ENCODE measurements around the gene TBC1D2. TPM values are rescaled to one million over a fixed set of nuclear protein-coding genes. Genes with fewer than 3 reads are reported as not detected.
A peak's percentile ranks its signal among the peaks of the same experiment; 100 is the strongest.

Gene TBC1D2
- total RNA-seq, 1 donor from 2014 or later, result 1.2 TPM

DNA sequence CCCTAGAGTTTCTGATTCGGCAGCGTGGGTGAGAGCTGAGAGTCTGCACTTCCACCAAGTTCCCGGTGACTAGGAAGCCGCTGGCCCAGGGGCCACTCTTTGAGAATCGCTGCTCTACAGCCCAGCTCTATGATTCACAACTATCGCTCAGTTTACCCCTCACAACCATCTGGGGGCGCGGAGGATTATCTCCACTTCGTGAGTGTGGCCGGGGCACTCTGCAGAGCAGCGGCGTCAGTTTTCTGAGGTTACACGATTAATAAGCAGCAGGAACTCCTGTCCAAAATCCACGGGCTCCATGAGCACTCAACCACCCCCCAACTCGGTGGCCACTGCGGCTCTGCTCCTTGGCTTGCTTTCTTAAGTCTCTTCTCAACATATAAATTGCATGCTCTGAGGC lies 82.3 kb downstream of the TBC1D2 start:
- FAIRE-seq, result no peak
- no peak for DNase-seq (ENCODE audit: low spot score in 2 of 2)

DNA sequence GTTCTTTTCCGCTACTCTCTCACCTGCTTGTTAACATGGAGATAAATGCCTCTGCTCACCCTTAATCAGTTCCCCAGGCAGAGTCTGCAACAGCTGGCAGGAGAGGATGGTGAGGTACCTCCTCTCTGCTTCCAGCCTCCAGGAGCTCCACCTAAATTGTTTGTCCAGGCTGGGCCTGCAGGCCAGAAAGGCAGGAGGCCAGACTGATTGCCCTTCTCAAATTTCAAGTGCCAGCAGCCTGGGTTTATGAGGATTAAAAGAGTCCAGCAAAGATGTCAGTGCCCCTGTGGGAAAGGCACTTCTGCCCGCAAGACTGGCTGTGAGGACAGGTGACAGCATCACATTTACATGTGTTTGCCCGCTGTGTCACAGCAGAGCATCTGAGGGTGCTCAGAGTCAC lies 82.8 kb downstream of the TBC1D2 start:
- DNase-seq (ENCODE audit: low spot score in 2 of 2), result no peak
- FAIRE-seq, result no peak

DNA sequence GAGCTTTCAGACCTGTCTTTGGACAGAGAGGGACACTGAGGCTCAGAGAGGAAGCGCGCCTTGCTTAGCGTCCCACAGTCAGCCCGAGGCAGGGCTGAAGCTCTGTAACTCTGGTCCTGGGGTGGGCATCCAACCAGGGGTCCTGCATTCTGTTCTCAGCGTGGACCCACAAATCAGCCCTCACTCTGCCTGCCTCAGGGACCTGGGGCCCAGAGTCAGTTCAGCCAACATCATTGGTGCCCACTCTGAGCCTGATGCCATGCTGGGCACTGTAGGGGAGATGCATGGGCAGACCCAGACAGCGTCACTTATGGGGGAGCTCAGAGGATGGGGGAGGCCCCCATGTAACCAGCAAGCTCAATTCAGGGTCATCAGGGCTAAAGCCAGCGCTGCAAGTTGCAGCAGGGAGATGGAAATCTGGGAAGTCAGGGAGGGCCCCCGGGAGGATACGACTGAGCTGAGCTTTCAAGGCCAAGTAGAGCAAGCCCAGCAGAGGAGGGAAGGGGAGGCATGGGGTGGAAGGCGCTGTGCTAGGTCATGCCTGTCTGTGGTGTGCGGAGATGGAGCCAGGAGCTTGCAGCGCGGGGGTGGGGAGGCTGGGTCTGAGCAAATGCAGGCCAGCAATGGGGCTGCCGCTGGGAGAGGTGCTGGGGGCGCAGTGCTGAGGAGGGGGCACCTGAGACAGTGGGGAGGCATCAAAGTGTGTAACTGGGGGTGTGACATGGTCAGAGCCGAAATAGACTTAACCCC lies 84.1 kb downstream of the TBC1D2 start:
- DNase-seq (ENCODE audit: low spot score in 2 of 2), result no peak
- no peak for FAIRE-seq

DNA sequence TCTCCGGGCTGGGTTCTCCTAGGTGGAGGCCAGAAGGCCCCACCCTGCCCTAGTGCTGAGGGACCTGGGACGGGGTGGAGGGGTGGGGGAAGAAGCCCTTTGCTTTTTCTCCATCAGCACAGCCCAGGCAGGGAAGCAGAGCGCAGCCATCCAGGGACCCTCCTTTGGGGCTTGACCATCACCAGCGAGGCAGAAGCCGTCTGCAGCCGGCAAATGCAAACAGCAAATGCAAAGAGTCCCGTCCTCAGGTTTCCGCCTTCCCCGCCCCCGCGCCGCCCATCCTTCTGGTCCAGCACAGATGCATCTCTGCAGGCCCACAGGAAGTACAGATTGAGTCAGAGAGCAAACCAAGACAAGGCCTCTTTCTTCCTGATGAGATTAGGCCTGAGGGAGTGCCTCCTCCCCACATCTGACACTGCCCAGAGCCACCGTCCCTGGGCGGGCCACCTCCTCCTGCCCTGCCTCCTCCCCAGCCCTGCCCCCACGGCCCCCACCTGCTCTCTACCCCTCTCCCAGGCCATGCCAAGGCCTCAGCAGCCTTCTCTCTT lies 86.4 kb downstream of the TBC1D2 start:
- FAIRE-seq (no peak), DNase-seq (ENCODE audit: low spot score in 2 of 2) (peak in 1 of 2 donors; percentile 63)

DNA sequence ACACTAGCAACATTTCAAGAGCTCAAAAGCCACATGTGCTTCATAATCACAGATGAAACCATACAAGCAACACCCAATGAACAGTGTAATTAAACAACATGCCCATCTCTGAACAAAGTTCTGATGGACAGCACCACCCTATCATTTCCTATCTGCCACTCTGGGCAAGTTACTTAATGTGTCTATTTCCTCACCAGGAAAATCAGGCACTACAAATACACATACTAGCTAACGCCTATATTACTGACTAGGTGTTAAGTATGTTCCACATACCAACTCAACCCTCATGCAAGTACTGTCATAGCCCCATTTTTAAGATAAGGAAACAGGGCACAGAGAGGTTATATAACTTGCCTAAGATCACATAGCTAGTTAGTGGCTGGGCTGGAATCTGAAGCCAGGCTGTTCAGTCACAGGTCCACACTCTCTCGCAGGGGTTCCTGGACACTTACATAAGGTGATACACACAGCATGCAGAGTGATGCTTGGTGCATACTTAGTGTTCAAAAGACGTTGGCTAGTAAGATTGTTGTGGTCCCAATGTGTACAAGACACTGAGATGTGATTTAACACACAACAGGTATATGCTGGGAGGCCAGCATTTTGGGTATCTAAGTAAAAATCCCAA lies 87.2 kb downstream of the TBC1D2 start:
- FAIRE-seq (no peak), DNase-seq (ENCODE audit: low spot score in 2 of 2) (no peak)

DNA sequence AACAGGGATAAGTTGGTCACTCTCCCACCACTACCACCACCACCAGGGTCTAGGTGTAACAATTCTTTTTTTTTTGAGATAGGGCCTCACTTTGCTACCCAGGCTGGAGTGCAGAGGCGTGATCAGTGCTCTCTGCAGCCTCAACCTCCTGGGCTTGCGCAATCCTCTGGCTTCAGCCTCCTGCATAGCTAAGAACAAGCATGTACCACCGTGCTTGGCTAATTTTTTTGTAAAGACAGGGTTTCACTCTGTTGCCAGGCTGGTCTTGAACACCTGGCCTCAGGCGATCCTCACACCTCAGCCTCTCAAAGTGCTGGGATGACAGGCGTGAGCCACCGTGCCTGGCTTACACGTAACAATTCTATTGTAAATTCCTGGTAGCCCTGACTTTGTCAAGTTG lies 90.5 kb downstream of the TBC1D2 start:
- FAIRE-seq, result no peak
- no peak for DNase-seq (ENCODE audit: low spot score in 2 of 2)

DNA sequence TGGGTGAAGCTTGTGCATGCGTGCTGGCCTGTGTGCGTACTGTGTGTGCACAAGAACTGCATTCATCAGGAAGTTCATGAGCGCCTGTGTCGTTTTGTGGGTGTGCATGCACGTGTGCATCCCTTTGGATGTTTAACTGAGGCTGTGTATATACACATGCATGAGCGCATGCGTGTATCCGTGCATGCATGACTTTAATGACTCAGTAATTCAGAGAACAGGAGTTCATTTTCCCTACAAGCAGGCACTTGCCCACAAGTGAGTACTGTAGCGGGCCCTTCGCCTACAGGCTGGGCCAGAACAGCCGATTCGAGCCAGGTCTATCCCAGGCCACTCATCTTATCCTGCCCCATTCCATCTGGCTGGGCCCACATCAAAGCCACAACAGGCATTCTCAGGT lies 92.8 kb downstream of the TBC1D2 start:
- DNase-seq (ENCODE audit: low spot score in 2 of 2) (no peak), FAIRE-seq (no peak)

DNA sequence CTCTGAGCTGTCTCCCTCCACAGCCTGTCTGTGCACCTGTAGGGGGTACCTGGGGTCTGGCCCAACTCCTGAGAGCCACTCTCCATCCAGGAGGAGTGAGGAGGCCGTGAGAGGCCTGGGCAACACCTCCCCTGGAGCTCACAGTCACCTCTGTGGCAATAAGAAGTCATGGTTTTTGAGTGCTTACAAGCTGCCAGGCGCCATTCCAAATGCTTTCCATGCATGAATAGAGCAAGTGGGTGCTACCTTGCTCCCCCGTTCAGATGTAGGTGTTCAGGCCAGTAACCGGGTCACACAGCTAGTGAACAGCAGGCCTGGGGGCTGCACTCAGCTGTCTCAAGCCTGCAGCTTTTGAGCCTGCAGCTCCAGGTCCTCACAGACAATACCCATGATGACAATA lies 93.6 kb downstream of the TBC1D2 start:
- FAIRE-seq, result no peak
- no peak for DNase-seq (ENCODE audit: low spot score in 2 of 2)

DNA sequence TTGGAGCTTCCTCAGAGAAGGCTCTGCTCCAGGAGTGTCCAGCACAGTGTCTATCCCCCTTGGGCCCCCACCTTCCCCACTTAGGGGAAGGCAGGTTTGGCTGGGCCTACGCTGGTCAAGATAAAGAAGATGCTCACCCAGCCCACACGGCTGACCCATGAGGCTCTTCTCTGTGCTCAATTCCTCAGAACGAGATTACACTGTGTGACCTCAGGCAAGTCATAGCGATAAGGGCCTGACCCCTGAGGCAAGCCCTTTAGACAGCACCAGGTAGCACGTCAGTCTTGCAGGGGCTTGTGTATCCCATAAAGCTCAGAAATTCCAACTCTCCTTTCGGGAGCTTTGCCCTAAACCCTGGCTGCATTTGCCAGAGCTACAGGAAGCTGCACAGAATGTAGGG lies 95.7 kb downstream of the TBC1D2 start:
- no peak for DNase-seq (ENCODE audit: low spot score in 2 of 2)
- no peak for FAIRE-seq

DNA sequence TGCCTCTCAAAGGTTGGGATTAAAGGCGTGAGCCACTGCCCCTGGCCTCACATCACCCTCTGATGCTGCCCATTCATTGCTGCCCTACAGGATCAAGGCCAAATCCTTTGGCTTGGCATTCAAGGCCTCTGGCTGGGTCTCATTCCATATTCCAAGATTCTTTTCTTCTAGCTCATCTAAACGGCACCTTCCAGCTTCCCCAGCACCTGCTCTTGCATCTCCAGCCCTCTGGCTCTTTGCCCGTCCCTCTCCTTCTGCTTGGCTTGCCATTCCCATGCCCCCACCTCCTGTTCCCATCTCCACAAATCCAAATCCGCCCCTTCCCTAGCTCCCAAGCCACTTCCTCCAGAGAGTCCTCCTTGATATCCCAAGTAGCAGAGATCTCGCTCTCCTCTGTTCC lies 96.1 kb downstream of the TBC1D2 start:
- DNase-seq (ENCODE audit: low spot score in 2 of 2) (no peak), FAIRE-seq (no peak)

DNA sequence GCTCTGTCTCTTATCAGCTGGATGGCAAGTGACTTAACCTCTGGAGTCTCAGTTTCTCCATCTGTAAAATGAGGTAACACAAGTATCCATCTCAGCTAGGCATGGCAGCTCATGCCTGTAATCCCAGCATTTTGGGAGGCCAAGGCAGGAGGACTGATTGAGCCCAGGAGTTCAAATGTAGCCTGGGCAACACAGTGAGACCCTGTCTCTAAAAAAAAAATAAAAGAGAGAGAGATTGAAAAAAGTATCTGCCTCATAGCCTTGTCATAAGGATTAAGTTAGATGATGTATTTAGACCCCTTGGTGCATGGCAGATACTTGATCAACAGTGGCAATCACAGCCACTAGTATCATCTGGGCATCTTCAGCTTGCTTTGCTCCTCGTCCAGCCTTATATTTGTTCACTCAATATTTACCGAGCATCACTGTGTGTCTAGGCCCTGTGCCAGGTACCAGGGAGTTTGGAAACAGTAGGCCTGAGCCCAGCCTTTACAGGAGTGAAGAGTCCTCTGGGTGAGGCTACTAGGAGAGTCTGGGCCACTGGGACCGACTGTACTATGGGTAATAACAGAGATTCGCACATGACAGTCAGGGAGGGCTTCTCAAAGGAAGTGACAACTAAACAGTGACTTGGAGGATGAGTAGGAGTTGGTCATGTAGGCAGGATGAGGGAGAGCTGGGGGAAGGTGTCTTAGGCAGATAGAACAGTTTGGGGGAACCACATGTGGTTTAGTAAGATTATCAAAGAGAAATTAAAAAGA lies 97.2 kb downstream of the TBC1D2 start:
- FAIRE-seq, result no peak
- DNase-seq (ENCODE audit: low spot score in 2 of 2), result no peak

DNA sequence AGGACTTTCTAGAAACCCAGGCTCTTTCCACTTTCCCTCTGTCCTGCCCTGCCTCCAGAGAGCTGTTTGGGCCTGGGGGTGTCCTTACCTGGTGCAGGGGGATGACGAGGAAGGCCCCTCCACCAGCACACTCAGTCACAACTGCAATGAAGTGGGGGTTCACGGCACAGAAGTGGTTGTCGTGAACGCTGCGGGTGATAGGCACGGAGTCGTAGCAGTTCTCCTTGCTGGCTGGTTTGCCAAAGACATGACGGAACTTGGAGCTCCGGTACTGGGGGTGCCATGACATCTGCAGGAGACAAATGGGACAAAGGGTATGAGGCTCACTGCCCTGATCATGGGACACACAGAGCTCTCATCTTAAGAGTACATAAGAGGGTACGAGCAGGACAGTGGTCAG lies 98.1 kb downstream of the TBC1D2 start:
- no peak for FAIRE-seq
- no peak for DNase-seq (ENCODE audit: low spot score in 2 of 2)

DNA sequence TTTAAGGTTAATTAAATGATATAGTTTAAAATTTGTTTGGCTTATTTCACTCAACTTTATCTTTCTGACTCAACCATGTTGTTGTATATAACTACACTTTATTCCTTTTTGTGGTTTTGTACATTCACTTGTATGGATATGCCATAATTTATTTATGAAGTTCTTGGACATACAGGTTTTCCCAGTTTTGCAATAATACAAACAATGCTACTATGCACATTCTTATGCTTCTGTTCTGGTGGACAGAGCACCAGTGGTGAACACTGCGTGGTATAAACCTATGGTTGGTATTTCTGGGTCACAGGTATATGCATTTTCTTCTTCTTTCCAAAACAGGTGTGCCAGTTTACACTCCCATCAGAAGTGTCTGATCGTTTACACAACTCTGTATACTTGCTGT lies 100.8 kb downstream of the TBC1D2 start:
- FAIRE-seq, result no peak

DNA sequence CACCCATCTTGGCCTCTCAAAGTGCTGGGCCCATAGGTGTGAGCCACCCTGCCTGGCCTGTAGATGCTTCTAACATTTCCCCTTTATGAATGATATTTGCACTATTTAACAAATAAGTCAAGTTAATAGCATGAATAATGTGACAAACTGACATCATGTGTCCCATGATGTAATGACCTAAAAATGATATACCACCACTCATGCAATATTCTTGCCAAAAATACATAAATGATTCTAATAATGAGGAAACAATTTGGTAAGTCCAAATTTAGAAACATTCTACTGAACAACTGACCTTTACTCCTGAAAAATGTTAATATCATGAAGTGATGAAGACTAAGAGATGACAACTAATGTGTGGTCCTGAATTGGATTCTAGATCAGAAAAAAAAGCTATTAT lies 102.9 kb downstream of the TBC1D2 start:
- no peak for FAIRE-seq
- DNase-seq (ENCODE audit: low spot score in 2 of 2), result no peak

More for the DNA sequence above, 100.8 kb downstream of the TBC1D2 start:
- DNase-seq (ENCODE audit: low spot score in 2 of 2), result no peak

DNA sequence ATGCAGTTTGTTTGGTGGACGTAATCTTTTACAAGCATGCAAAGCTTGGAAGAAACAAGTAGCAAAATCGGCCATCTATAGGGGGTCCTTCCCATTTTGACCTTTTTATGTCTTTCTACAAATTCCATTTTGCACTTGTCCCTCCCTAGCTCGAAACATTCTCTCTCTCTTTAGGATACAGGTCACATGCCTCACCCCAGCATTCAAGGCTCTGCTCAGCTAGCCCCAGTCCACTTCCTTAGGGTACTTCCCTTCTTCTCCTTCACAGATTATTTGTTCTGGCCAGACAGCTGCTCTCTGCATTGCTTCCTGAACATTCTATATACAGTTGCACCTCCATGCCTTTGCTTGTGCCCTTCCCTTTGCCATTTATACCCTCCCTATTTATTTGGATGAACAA lies 104.7 kb downstream of the TBC1D2 start:
- DNase-seq (ENCODE audit: low spot score in 2 of 2), result no peak
- no peak for FAIRE-seq

DNA sequence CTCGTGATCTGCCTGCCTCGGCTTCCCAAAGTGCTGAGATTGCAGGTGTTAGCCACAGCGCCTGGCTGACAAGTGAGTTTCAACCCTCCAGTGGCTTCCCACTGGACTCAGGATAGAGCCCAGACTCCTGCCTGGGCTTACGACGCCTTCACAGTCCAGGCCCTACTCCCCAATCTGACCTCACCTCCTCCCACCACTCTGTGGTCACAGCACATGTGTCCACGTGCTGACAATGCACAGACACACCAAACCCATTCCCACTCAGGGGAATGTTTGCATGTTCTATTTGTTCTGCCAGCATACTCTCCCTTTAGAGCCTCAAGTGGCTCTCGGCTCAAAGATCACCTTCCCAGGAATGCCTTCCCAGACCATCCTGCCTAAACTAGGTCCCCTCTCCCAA lies 105.3 kb downstream of the TBC1D2 start:
- DNase-seq (ENCODE audit: low spot score in 2 of 2) (no peak), FAIRE-seq (no peak)

DNA sequence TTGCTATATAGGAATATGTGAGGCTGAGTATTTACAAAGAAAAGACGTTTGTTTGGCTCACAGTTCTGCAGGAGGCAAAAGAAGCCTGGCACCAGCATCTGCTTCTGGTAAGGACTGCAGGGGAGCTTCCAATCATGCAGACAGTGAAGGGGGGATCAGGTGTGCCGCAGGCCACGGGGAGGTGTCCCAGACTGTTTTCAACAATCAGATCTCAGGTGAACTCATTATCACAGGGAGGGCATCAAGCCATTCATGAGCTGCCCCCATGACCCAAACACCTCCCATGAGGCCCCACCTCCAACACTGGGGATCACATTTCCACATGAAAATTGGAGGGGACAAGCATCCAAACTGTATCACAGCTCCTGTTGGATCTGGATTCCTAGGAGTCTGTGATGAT lies 106.0 kb downstream of the TBC1D2 start:
- no peak for FAIRE-seq
- no peak for DNase-seq (ENCODE audit: low spot score in 2 of 2)
